ENCODE data around the gene PARL.

GRCh38 chr3:183917776-183918175 lies 33.1 kb upstream of the PARL start:
- TF ChIP-seq EZH2 (IDR thresholded peaks at IDR 0.05) (no peak), CTCF (IDR thresholded peaks at IDR 0.05 in 2 of 3, conservative IDR thresholded peaks at IDR 0.05 in 1 of 3; ENCODE audit: borderline replicate concordance in 1 of 3, insufficient read depth in 1 of 3, low read depth in 2 of 3, low read length in 2 of 3) (no peak), REST (IDR thresholded peaks at IDR 0.05; ENCODE audit: low read depth) (no peak), POLR2AphosphoS5 (IDR thresholded peaks at IDR 0.05; ENCODE audit: low read depth, low read length) (no peak), RAD21 (IDR thresholded peaks at IDR 0.05; ENCODE audit: low read depth) (no peak), ZNF274 (IDR thresholded peaks at IDR 0.05; ENCODE audit: low read depth, low read length) (no peak), EZH2phosphoT487 (IDR thresholded peaks at IDR 0.05; ENCODE audit: borderline replicate concordance) (no peak), EGR1 (IDR thresholded peaks at IDR 0.05; ENCODE audit: low read depth) (no peak), POLR2A (IDR thresholded peaks at IDR 0.05; ENCODE audit: borderline replicate concordance, extremely low read depth, insufficient read depth, insufficient read length) (no peak), YY1 (IDR thresholded peaks at IDR 0.05; ENCODE audit: extremely low read depth, insufficient replicate concordance, low read depth, low read length) (no peak), TCF7L2 (IDR thresholded peaks at IDR 0.05; ENCODE audit: borderline replicate concordance, extremely low read depth, insufficient read depth, insufficient read length) (no peak), MAX (IDR thresholded peaks at IDR 0.05) (no peak)

Data from HCT116 (cell line).